Calu3 (cell line): ENCODE results near the gene PRKAR1A. TPM values are rescaled to one million over a fixed set of nuclear protein-coding genes. Genes with fewer than 3 reads are reported as not detected.

Source experiments
- BruUV-seq: library from RNA; stranded (reverse); fragments of 400-500 nt; replicated peaks from 2 replicates; lab custom pipeline; 2021; lab: Mats Ljungman, UMichigan
- CTCF ChIA-PET: fragments of 300-600 bp; sonication (Branson Sonifier 250); formaldehyde crosslinking; loops from one replicate; lab custom pipeline; 2022; ENCODE audit warnings: antibody characterized with exemption; lab: Charles Lee
- DNase-seq: peaks from one replicate; pipeline ENCODE4 v3.0.0; 2022
- H3K27ac Mint-ChIP-seq: one replicate; pipeline ENCODE4 v1.8.0; 2022; ENCODE audit warnings: mixed read lengths; ENCODE audit not compliant: unreplicated experiment
- H3K27me3 Mint-ChIP-seq: one replicate; pipeline ENCODE4 v1.8.0; 2022; ENCODE audit warnings: mixed read lengths; ENCODE audit not compliant: unreplicated experiment
- H3K36me3 Mint-ChIP-seq: one replicate; pipeline ENCODE4 v1.8.0; 2022; ENCODE audit warnings: mild to moderate bottlenecking, moderate library complexity, mixed read lengths; ENCODE audit not compliant: insufficient read depth, unreplicated experiment
- H3K4me1 Mint-ChIP-seq: one replicate; pipeline ENCODE4 v1.8.0; 2022; ENCODE audit warnings: mild to moderate bottlenecking, low read depth, mixed read lengths; ENCODE audit not compliant: unreplicated experiment
- H3K4me3 Mint-ChIP-seq: one replicate; pipeline ENCODE4 v1.8.0; 2022; ENCODE audit warnings: mild to moderate bottlenecking, low read depth, moderate library complexity, mixed read lengths; ENCODE audit not compliant: unreplicated experiment
- H3K9me3 Mint-ChIP-seq: one replicate; pipeline ENCODE4 v1.8.0; 2022; ENCODE audit warnings: low read depth, mixed read lengths; ENCODE audit not compliant: unreplicated experiment
- CTCF ChIP-seq: fragments of 200-600 bp; IDR thresholded peaks from one replicate; pipeline ENCODE4 v1.8.0; 2022; ENCODE audit warnings: antibody characterized with exemption; ENCODE audit not compliant: unreplicated experiment
- intact Hi-C: fragments of 100-400 bp; cut with micrococcal nuclease; formaldehyde crosslinking; loops from one replicate; pipeline ENCODE4 v1.10.0; 2022; ENCODE audit not compliant: unreplicated experiment
- total RNA-seq: library from RNA; stranded (reverse); gene quantifications from 2 replicates; pipeline ENCODE4 v1.2.3, GENCODE V29; 2022

PRKAR1A gene
- total RNA-seq, 1 experiment from 2014 or later: 239 TPM

DNA sequence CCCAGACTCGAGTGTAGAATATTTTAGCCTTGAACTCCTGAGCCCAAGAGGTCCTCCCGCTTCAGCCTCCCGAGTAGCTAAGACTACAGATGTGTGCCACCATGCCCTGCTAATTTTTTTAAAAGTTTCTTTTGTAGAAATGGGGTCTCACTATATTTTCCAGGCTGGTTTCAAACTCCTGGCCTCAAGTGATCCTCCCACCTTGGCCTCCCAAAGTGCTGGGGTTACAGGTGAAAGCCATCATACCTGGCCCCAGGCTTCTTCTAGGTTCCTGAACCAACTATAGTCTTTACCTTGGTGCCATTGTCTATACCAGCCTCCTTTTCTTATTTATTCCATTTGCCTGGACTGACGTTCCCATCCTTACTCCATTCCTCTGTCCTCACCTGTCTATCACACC lies 17.1 kb upstream of the PRKAR1A start:
- no peak for DNase-seq
- intact Hi-C loops: no loop called here
- H3K27ac Mint-ChIP-seq: no peak overlapping the region
- no peak overlapping the region for H3K4me3 Mint-ChIP-seq
- peaks cover 7% of the 10 kb centered on the region for H3K36me3 Mint-ChIP-seq
- H3K4me1 Mint-ChIP-seq: no peaks in the 10 kb centered on the region
- H3K27me3 Mint-ChIP-seq: peaks cover 15% of the 10 kb centered on the region
- H3K9me3 Mint-ChIP-seq: no peaks in the 10 kb centered on the region
- TF ChIP-seq CTCF: no peak
- BruUV-seq: no TSS peak
- CTCF ChIA-PET: interaction anchor here (0.6 kb wide), 1 partner anchor 220 kb away, joined by 4 read pairs; no protein-coding TSS in a partner anchor

- H3K4me1 Mint-ChIP-seq: no peaks in the 10 kb centered on the region
- H3K36me3 Mint-ChIP-seq: peaks cover 7% of the 10 kb centered on the region
- intact Hi-C loops: no loop called here
- H3K9me3 Mint-ChIP-seq: no peaks in the 10 kb centered on the region
- no peak overlapping the region for H3K4me3 Mint-ChIP-seq
- CTCF ChIA-PET: no interaction called here
- TF ChIP-seq CTCF: no peak
- H3K27me3 Mint-ChIP-seq: no peaks in the 10 kb centered on the region
- BruUV-seq: no TSS peak
- DNase-seq: no peak
- no peak overlapping the region for H3K27ac Mint-ChIP-seq
These were observed 14.3 kb upstream of the PRKAR1A start for GRCh38 chr17:68497885-68498319.

DNA sequence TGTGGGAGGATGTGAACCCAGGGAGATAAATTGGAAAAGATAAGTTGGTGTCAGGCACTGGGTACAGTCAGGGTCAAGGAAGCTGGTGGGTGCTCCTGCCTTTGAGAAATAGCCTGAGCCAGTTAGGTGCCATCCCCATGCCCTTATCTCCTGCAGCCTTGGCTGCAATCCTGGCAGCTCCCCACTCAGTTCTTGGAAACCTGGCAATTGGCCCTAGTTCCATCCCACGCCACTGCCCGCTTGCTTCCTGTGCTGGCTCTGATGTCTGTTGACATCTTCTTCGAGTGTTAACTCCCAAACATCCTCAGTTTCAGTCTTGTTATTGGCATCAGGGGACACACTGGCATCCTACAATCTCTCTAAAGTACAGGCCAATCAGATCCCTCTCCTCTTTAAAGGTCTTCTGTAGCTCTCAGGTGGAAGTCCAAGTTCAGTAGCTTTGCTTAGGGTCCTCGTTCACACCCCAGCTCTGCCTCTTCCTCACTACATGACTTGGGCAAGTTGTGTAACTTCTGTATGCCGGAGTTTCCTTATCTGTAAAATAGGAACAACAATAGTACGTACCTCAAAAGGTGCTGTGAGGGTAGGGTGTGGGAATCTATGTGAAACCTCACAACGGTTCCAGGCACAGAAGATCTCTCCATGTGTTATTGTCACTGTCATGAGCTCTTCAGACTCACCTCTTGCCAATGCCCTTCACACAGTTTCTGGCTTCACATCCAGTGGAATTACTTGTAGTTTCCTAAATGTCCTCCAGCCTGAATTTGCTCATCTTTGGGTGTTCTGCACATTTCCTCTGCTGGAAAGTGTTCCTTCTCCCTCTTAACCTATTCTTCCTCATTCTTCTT lies 13.5 kb upstream of the PRKAR1A start:
- Mint-ChIP-seq H3K27ac (no peak overlapping the region), H3K27me3 (no peaks in the 10 kb centered on the region), H3K4me3 (no peak overlapping the region), H3K4me1 (no peaks in the 10 kb centered on the region), H3K9me3 (no peaks in the 10 kb centered on the region), H3K36me3 (peaks cover 7% of the 10 kb centered on the region)
- DNase-seq: no peak
- intact Hi-C loops: no loop called here
- TF ChIP-seq CTCF: no peak
- CTCF ChIA-PET: no interaction called here
- BruUV-seq: no TSS peak

DNA sequence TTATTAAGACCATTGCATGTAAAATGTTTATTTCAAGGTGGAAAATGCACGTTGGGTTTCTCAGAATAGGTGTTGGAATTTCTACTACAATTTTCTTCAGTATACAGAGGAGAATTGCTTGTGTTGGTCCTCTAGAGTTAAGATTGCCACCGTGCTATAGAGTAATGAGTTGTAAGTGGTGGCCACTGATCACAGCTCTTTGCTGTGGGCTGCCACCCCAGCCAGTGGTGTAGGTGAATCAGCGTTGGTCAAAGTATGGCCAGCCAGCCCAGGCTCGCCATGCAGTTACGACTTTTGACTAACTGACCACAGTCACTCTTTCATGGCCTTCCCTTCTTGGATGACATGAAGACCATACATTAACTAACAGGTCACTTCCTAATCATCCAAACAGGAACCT lies 12.6 kb upstream of the PRKAR1A start:
- DNase-seq: no peak
- no TSS peak for BruUV-seq
- Mint-ChIP-seq H3K4me1 (no peaks in the 10 kb centered on the region), H3K9me3 (no peaks in the 10 kb centered on the region), H3K27me3 (no peaks in the 10 kb centered on the region), H3K4me3 (no peak overlapping the region), H3K27ac (no peak overlapping the region), H3K36me3 (peaks cover 7% of the 10 kb centered on the region)
- intact Hi-C loops: no loop called here
- TF ChIP-seq CTCF: no peak
- CTCF ChIA-PET: no interaction called here
